ENCODE measurements around the gene TMEM123. TPM values are rescaled to one million over a fixed set of nuclear protein-coding genes. Genes with fewer than 3 reads are reported as not detected.

The TMEM123 gene
- total and polyA plus RNA-seq, 2 of the 13 experiments (the other 11 are each of a cell fraction or from before 2014, with no cell fraction given): 365 to 2,761 TPM

- peak; percentile 19 for TF ChIP-seq MEIS2 (CRISPR knock-in tag; IDR thresholded peaks at IDR 0.05)
- peak; percentile 82 for TF ChIP-seq MEF2D (CRISPR knock-in tag; IDR thresholded peaks at IDR 0.05)
- TF ChIP-seq IRF1 (CRISPR knock-in tag; IDR thresholded peaks at IDR 0.05; ENCODE audit: low read depth): peak; percentile 82; the same call in 1 of the 2 replicates
- TF ChIP-seq ATF6 (CRISPR knock-in tag; conservative IDR thresholded peaks at IDR 0.05): no peak
- TF ChIP-seq AHDC1 (CRISPR knock-in tag; IDR thresholded peaks at IDR 0.05; ENCODE audit: borderline replicate concordance): peak; percentile 11; the same call in 1 of the 2 replicates
- TF ChIP-seq SALL1 (CRISPR knock-in tag; IDR thresholded peaks at IDR 0.05): peak; percentile 80
- peak; percentile 87 for TF ChIP-seq NCOA2 (CRISPR knock-in tag; IDR thresholded peaks at IDR 0.05)
- TF ChIP-seq MBD4 (IDR thresholded peaks at IDR 0.05; ENCODE audit: borderline replicate concordance, low read length): peak; percentile 87
- TF ChIP-seq ZNF460 (CRISPR knock-in tag; IDR thresholded peaks at IDR 0.05; ENCODE audit: borderline replicate concordance): no peak
- peak; percentile 54; the same call in 1 of the 2 replicates for TF ChIP-seq ZNF256 (CRISPR knock-in tag; conservative IDR thresholded peaks at IDR 0.05)
- no peak for TF ChIP-seq SP1 (IDR thresholded peaks at IDR 0.05)
- peak; percentile 34; the same call in 1 of the 2 replicates for TF ChIP-seq SP1 (CRISPR knock-in tag; IDR thresholded peaks at IDR 0.05)
- peak; percentile 67 for TF ChIP-seq GABPB1 (CRISPR knock-in tag; IDR thresholded peaks at IDR 0.05)
- no peak for TF ChIP-seq MEIS1 (CRISPR knock-in tag; IDR thresholded peaks at IDR 0.05; ENCODE audit: borderline replicate concordance)
- TF ChIP-seq MXI1 (IDR thresholded peaks at IDR 0.05; ENCODE audit: borderline replicate concordance, low read depth, low read length): peak; percentile 53; the same call in 1 of the 3 replicates
- TF ChIP-seq TFE3 (CRISPR knock-in tag; IDR thresholded peaks at IDR 0.05): 0 out of 2 replicates have a peak, but pooled peaks have one; percentile 31
- no peak for TF ChIP-seq CEBPB (IDR thresholded peaks at IDR 0.05; ENCODE audit: borderline replicate concordance, low read depth, low read length)
- TF ChIP-seq ZNF740 (CRISPR knock-in tag; IDR thresholded peaks at IDR 0.05): no peak
- 0 out of 2 replicates have a peak, but pooled peaks have one; percentile 47 for TF ChIP-seq THAP11 (CRISPR knock-in tag; IDR thresholded peaks at IDR 0.05)
- no peak for TF ChIP-seq SMYD3 (CRISPR knock-in tag; IDR thresholded peaks at IDR 0.05)
Measured at GRCh38 chr11:102451681-102452460, 694 bp downstream of the TMEM123 start (continued).

Measured in HepG2 (cell line).